HG03139 (cell line): ENCODE measurements around the gene TMED5.
A peak's percentile ranks its signal among the peaks of the same experiment; 100 is the strongest.
"Not testable (repeated sequence)": the region's sequence is repeated elsewhere in the genome, so short reads cannot be mapped to it uniquely, and the experiment has no call there.

Source experiments
- ATAC-seq: cut with Tn5 transposase; IDR thresholded peaks from one replicate; pipeline ENCODE4 v1.9.1; 2021; ENCODE audit not compliant: unreplicated experiment

The TMED5 gene

GRCh38 chr1:93179886-93180722 is at the start of gene TMED5:
TMED5 (minus strand) TSS chr1:93180413; CDS start chr1:93180242, 171 bp downstream.
- peak; percentile 75 for ATAC-seq

GRCh38 chr1:93223023-93223675 is 42.9 kb upstream of the TMED5 start:
- ATAC-seq, result no peak

- ATAC-seq, result no peak
Measured at GRCh38 chr1:93221913-93222312, 41.7 kb upstream of the TMED5 start.

- not testable (repeated sequence) for ATAC-seq
Measured at GRCh38 chr1:93220716-93221115, 40.5 kb upstream of the TMED5 start.

GRCh38 chr1:93219443-93219842 is 39.2 kb upstream of the TMED5 start:
- ATAC-seq, result no peak

- no peak for ATAC-seq
Measured at GRCh38 chr1:93215322-93215721, 35.1 kb upstream of the TMED5 start.

- ATAC-seq, result no peak
Measured at GRCh38 chr1:93207211-93207610, 27.0 kb upstream of the TMED5 start.

GRCh38 chr1:93206567-93206954 is 26.3 kb upstream of the TMED5 start:
- ATAC-seq, result no peak

- ATAC-seq, result no peak
Measured at GRCh38 chr1:93205892-93206566, 25.8 kb upstream of the TMED5 start.

- no peak for ATAC-seq
Measured at GRCh38 chr1:93200714-93201113, 20.5 kb upstream of the TMED5 start.

- ATAC-seq, result no peak
Measured at GRCh38 chr1:93200086-93200620, 19.9 kb upstream of the TMED5 start.

GRCh38 chr1:93199150-93199549 is 18.9 kb upstream of the TMED5 start:
- ATAC-seq, result no peak

- ATAC-seq, result no peak
Measured at GRCh38 chr1:93196591-93196990, 16.4 kb upstream of the TMED5 start.

- no peak for ATAC-seq
Measured at GRCh38 chr1:93194231-93194990, 14.2 kb upstream of the TMED5 start.

- ATAC-seq, result no peak
Measured at GRCh38 chr1:93190432-93190831, 10.2 kb upstream of the TMED5 start.

GRCh38 chr1:93186667-93187066 is 6.5 kb upstream of the TMED5 start:
- no peak for ATAC-seq

GRCh38 chr1:93180723-93181613 is 755 bp upstream of the TMED5 start, which contains the start of gene CCDC18:
CCDC18 (plus strand) TSS chr1:93180724; CDS start chr1:93183362, 2,638 bp downstream.
- no peak for ATAC-seq

- ATAC-seq, result no peak
Measured at GRCh38 chr1:93178418-93178817, 1.8 kb downstream of the TMED5 start.

- ATAC-seq, result no peak
Measured at GRCh38 chr1:93177991-93178390, 2.2 kb downstream of the TMED5 start.

GRCh38 chr1:93174638-93175037 is 5.6 kb downstream of the TMED5 start:
- ATAC-seq, result not testable (repeated sequence)
